ENCODE data around the gene FRY. TPM values are rescaled to one million over a fixed set of nuclear protein-coding genes. Genes with fewer than 3 reads are reported as not detected.
A peak's percentile ranks its signal among the peaks of the same experiment; 100 is the strongest.

The FRY gene
- total RNA-seq, 1 experiment from 2014 or later: 5.3 TPM

DNA sequence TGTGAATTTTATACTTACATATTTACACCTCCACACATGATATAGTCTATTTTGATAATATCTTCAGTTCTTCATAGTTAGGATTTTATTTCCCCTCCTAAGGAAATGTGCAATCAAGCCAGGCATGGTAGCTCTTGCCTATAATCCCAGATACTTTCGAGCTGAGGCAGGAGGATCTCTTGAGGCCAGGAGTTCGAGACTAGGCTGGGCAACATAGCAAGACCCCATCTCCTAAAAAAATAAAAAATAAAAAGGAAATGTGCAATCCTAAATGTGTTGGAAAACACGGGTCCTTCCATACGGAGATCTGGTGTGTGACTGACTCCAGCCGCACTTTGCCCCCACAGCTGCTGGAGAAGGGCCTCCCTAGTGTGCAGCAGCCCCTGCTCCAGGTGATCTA is 212.1 kb downstream of the FRY start:
- Mint-ChIP-seq H3K4me3 (no peak overlapping the region), H3K27ac (no peak overlapping the region), H3K36me3 (no peaks in the 10 kb centered on the region), H3K4me1 (peaks cover 4% of the 10 kb centered on the region), H3K27me3 (ENCODE audit: low read depth) (no peaks in the 10 kb centered on the region), H3K9me3 (no peaks in the 10 kb centered on the region)
- ATAC-seq: no peak
- CTCF ChIA-PET: interaction anchor here (1.5 kb wide), 1 partner anchor 25 kb away, joined by 3 read pairs; no protein-coding TSS in a partner anchor
- peak; percentile 45; the same call in 1 of the 2 replicates for TF ChIP-seq ZNF121 (CRISPR knock-in tag; IDR thresholded peaks at IDR 0.05)
- TF ChIP-seq, protein P1, sequence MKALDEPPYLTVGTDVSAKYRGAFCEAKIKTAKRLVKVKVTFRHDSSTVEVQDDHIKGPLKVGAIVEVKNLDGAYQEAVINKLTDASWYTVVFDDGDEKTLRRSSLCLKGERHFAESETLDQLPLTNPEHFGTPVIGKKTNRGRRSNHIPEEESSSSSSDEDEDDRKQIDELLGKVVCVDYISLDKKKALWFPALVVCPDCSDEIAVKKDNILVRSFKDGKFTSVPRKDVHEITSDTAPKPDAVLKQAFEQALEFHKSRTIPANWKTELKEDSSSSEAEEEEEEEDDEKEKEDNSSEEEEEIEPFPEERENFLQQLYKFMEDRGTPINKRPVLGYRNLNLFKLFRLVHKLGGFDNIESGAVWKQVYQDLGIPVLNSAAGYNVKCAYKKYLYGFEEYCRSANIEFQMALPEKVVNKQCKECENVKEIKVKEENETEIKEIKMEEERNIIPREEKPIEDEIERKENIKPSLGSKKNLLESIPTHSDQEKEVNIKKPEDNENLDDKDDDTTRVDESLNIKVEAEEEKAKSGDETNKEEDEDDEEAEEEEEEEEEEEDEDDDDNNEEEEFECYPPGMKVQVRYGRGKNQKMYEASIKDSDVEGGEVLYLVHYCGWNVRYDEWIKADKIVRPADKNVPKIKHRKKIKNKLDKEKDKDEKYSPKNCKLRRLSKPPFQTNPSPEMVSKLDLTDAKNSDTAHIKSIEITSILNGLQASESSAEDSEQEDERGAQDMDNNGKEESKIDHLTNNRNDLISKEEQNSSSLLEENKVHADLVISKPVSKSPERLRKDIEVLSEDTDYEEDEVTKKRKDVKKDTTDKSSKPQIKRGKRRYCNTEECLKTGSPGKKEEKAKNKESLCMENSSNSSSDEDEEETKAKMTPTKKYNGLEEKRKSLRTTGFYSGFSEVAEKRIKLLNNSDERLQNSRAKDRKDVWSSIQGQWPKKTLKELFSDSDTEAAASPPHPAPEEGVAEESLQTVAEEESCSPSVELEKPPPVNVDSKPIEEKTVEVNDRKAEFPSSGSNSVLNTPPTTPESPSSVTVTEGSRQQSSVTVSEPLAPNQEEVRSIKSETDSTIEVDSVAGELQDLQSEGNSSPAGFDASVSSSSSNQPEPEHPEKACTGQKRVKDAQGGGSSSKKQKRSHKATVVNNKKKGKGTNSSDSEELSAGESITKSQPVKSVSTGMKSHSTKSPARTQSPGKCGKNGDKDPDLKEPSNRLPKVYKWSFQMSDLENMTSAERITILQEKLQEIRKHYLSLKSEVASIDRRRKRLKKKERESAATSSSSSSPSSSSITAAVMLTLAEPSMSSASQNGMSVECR (CRISPR knock-in tag; IDR thresholded peaks at IDR 0.05; ENCODE audit: borderline replicate concordance): no peak
- POLR2A ChIA-PET: no interaction called here
- no peak for DNase-seq (ENCODE audit: low spot score)

DNA sequence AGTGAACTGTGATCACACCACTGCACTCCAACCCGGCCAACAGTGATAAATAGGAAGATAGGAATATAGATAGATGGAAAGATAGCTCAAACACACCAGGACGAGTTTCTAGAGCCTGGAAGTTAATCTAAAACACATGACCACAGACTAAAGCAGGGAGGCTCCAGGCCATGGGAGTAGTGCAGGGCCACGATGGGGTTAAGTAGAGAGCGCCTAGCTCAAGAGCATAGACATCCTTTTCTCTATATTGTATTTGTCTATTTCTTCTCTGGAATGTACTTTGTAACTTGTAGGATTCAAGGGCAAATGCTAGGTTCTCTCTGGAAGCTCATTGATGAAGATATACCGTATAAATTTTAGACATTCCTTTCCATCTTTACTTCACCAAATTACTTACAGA is 214.0 kb downstream of the FRY start:
- Mint-ChIP-seq H3K4me3 (no peak overlapping the region), H3K9me3 (no peaks in the 10 kb centered on the region), H3K36me3 (no peaks in the 10 kb centered on the region), H3K27me3 (ENCODE audit: low read depth) (no peaks in the 10 kb centered on the region), H3K27ac (no peak overlapping the region), H3K4me1 (peaks cover 4% of the 10 kb centered on the region)
- ATAC-seq: no peak
- TF ChIP-seq IRF2 (CRISPR knock-in tag; IDR thresholded peaks at IDR 0.05; ENCODE audit: borderline replicate concordance, low read depth): no peak
- TF ChIP-seq ZNF671 (CRISPR knock-in tag; IDR thresholded peaks at IDR 0.05): no peak
- TF ChIP-seq ATF1 (CRISPR knock-in tag; IDR thresholded peaks at IDR 0.05): no peak
- no peak for TF ChIP-seq OVOL2 (CRISPR knock-in tag; IDR thresholded peaks at IDR 0.05; ENCODE audit: borderline replicate concordance)
- TF ChIP-seq, protein P1 (CRISPR knock-in tag; IDR thresholded peaks at IDR 0.05; ENCODE audit: borderline replicate concordance): no peak
- TF ChIP-seq ESRRA (CRISPR knock-in tag; IDR thresholded peaks at IDR 0.05; ENCODE audit: borderline replicate concordance): no peak
- TF ChIP-seq, protein P2, sequence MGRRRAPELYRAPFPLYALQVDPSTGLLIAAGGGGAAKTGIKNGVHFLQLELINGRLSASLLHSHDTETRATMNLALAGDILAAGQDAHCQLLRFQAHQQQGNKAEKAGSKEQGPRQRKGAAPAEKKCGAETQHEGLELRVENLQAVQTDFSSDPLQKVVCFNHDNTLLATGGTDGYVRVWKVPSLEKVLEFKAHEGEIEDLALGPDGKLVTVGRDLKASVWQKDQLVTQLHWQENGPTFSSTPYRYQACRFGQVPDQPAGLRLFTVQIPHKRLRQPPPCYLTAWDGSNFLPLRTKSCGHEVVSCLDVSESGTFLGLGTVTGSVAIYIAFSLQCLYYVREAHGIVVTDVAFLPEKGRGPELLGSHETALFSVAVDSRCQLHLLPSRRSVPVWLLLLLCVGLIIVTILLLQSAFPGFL (CRISPR knock-in tag; IDR thresholded peaks at IDR 0.05; ENCODE audit: borderline replicate concordance): no peak
- no peak for TF ChIP-seq JAZF1 (CRISPR knock-in tag; IDR thresholded peaks at IDR 0.05)
- no peak for TF ChIP-seq GRHL2 (CRISPR knock-in tag; IDR thresholded peaks at IDR 0.05; ENCODE audit: insufficient replicate concordance, severe bottlenecking)
- no peak for TF ChIP-seq EMX1 (CRISPR knock-in tag; IDR thresholded peaks at IDR 0.05)
- TF ChIP-seq, protein P3, sequence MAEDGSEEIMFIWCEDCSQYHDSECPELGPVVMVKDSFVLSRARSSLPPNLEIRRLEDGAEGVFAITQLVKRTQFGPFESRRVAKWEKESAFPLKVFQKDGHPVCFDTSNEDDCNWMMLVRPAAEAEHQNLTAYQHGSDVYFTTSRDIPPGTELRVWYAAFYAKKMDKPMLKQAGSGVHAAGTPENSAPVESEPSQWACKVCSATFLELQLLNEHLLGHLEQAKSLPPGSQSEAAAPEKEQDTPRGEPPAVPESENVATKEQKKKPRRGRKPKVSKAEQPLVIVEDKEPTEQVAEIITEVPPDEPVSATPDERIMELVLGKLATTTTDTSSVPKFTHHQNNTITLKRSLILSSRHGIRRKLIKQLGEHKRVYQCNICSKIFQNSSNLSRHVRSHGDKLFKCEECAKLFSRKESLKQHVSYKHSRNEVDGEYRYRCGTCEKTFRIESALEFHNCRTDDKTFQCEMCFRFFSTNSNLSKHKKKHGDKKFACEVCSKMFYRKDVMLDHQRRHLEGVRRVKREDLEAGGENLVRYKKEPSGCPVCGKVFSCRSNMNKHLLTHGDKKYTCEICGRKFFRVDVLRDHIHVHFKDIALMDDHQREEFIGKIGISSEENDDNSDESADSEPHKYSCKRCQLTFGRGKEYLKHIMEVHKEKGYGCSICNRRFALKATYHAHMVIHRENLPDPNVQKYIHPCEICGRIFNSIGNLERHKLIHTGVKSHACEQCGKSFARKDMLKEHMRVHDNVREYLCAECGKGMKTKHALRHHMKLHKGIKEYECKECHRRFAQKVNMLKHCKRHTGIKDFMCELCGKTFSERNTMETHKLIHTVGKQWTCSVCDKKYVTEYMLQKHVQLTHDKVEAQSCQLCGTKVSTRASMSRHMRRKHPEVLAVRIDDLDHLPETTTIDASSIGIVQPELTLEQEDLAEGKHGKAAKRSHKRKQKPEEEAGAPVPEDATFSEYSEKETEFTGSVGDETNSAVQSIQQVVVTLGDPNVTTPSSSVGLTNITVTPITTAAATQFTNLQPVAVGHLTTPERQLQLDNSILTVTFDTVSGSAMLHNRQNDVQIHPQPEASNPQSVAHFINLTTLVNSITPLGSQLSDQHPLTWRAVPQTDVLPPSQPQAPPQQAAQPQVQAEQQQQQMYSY (CRISPR knock-in tag; IDR thresholded peaks at IDR 0.05): no peak
- ChIA-PET CTCF (interaction anchor here (1.2 to 4.9 kb wide), 5 partner anchors 9 to 335 kb away, joined by 3 to 28 read pairs (median 7); no protein-coding TSS in a partner anchor), POLR2A (interaction anchor here (1.4 kb wide), 1 partner anchor 70 kb away, joined by 4 read pairs; the partner anchor contains the start of genes BRCA2 and ZAR1L)
- DNase-seq (ENCODE audit: low spot score): no peak

Data from WTC11 (cell line).